ENCODE data around the gene SMIM13.

Gene SMIM13

GRCh38 chr6:11179419-11180202 is 86.0 kb downstream of the SMIM13 start:
- ChIA-PET CTCF (interaction anchor here (1.4 to 3.7 kb wide), 4 partner anchors 8 to 317 kb away, joined by 3 to 27 read pairs (median 12); no protein-coding TSS in a partner anchor), POLR2A (interaction anchor here (0.6 to 0.7 kb wide), 2 partner anchors 34 to 53 kb away, joined by 3 read pairs; partner anchors contain the start of gene NEDD9)
- TF ChIP-seq CTCF (IDR thresholded peaks at IDR 0.05; ENCODE audit: insufficient read depth, low read length, missing control alignments), result no peak
- DNase-seq (ENCODE audit: low read depth, low spot score), result no peak
- H3K4me3 ChIP-seq (ENCODE audit: low read depth, low read length), result no peak overlapping the region

GRCh38 chr6:11181478-11182136 is 88.0 kb downstream of the SMIM13 start:
- DNase-seq (ENCODE audit: low read depth, low spot score), result no peak
- no peak overlapping the region for H3K4me3 ChIP-seq (ENCODE audit: low read depth, low read length)
- TF ChIP-seq CTCF (IDR thresholded peaks at IDR 0.05; ENCODE audit: insufficient read depth, low read length, missing control alignments), result no peak
- POLR2A ChIA-PET, result no interaction called here
- CTCF ChIA-PET, result interaction anchor here (2.1 to 3.7 kb wide), 2 partner anchors 10 to 315 kb away, joined by 20 to 27 read pairs; no protein-coding TSS in a partner anchor

- no peak for DNase-seq (ENCODE audit: low read depth, low spot score)
- CTCF ChIA-PET, result interaction anchor here (0.8 to 5.4 kb wide), 5 partner anchors 9 to 312 kb away, joined by 3 to 39 read pairs (median 3); no protein-coding TSS in a partner anchor
Observed at GRCh38 chr6:11183761-11184362, 90.2 kb downstream of the SMIM13 start.

GRCh38 chr6:11185204-11185842 is 91.7 kb downstream of the SMIM13 start:
- H3K4me3 ChIP-seq (ENCODE audit: low read depth, low read length), result no peak overlapping the region
- DNase-seq (ENCODE audit: low read depth, low spot score), result no peak
- no peak for TF ChIP-seq CTCF (IDR thresholded peaks at IDR 0.05; ENCODE audit: insufficient read depth, low read length, missing control alignments)
- POLR2A ChIA-PET, result no interaction called here
- CTCF ChIA-PET, result interaction anchor here (1.2 to 5.4 kb wide), 6 partner anchors 12 to 311 kb away, joined by 3 to 39 read pairs (median 4); no protein-coding TSS in a partner anchor

More at GRCh38 chr6:11183761-11184362, 90.2 kb downstream of the SMIM13 start:
- no peak for TF ChIP-seq CTCF (IDR thresholded peaks at IDR 0.05; ENCODE audit: insufficient read depth, low read length, missing control alignments)
- H3K4me3 ChIP-seq (ENCODE audit: low read depth, low read length), result no peak overlapping the region
- POLR2A ChIA-PET, result no interaction called here

GRCh38 chr6:11187301-11187700 is 93.7 kb downstream of the SMIM13 start:
- CTCF ChIA-PET, result interaction anchor here (1.1 to 5.4 kb wide), 4 partner anchors 10 to 309 kb away, joined by 4 to 39 read pairs (median 15); no protein-coding TSS in a partner anchor
- no peak for DNase-seq (ENCODE audit: low read depth, low spot score)
- POLR2A ChIA-PET, result no interaction called here
- H3K4me3 ChIP-seq (ENCODE audit: low read depth, low read length), result no peak overlapping the region
- no peak for TF ChIP-seq CTCF (IDR thresholded peaks at IDR 0.05; ENCODE audit: insufficient read depth, low read length, missing control alignments)

Measured in AG04449 (cell line).